H9 (cell line): ENCODE measurements around the gene RSU1. TPM values are rescaled to one million over a fixed set of nuclear protein-coding genes. Genes with fewer than 3 reads are reported as not detected.

Experiments
- DNase-seq: peaks from one replicate; pipeline ENCODE4 v3.0.0-alpha.2; 2017
- H2AFZ ChIP-seq: one replicate; pipeline ENCODE4 v1.6.1; 2013; ENCODE audit warnings: mild to moderate bottlenecking, low read length, control low read depth, moderate library complexity
- H2AK5ac ChIP-seq: 2 replicates; pipeline ENCODE4 v1.6.1; 2013; ENCODE audit warnings: low read length, control low read depth, mixed read lengths; ENCODE audit not compliant: insufficient read length
- H2BK120ac ChIP-seq: one replicate; pipeline ENCODE4 v1.6.1; 2013; ENCODE audit warnings: low read depth, mild to moderate bottlenecking, low read length, control low read depth, inconsistent platforms; ENCODE audit not compliant: poor library complexity, severe bottlenecking
- H2BK12ac ChIP-seq: 2 replicates; pipeline ENCODE4 v1.6.1; 2013; ENCODE audit warnings: low read length, control low read depth, mixed read lengths, low read depth; ENCODE audit not compliant: insufficient read length
- H2BK15ac ChIP-seq: 2 replicates; pipeline ENCODE4 v1.6.1; 2013; ENCODE audit warnings: low read depth, low read length, control low read depth
- H2BK20ac ChIP-seq: one replicate; pipeline ENCODE4 v1.6.1; 2013; ENCODE audit warnings: low read depth, mild to moderate bottlenecking, low read length, control low read depth, inconsistent platforms; ENCODE audit not compliant: poor library complexity, severe bottlenecking
- H2BK5ac ChIP-seq: 2 replicates; pipeline ENCODE4 v1.6.1; 2013; ENCODE audit warnings: low read length, control low read depth, mixed read lengths; ENCODE audit not compliant: insufficient read length
- H3K14ac ChIP-seq: 2 replicates; pipeline ENCODE4 v1.6.1; 2013; ENCODE audit warnings: low read length, control low read depth; ENCODE audit not compliant: insufficient read depth
- H3K18ac ChIP-seq: 2 replicates; pipeline ENCODE4 v1.6.1; 2013; ENCODE audit warnings: low read depth, mild to moderate bottlenecking, mixed read lengths, low read length, control low read depth; ENCODE audit not compliant: insufficient read length
- H3K23ac ChIP-seq: 2 replicates; pipeline ENCODE4 v1.6.1; 2013; ENCODE audit warnings: low read length, control low read depth, mixed read lengths, low read depth; ENCODE audit not compliant: insufficient read length
- H3K23me2 ChIP-seq: 2 replicates; pipeline ENCODE4 v1.6.1; 2013; ENCODE audit warnings: low read depth, mild to moderate bottlenecking, mixed read lengths, low read length, control low read depth; ENCODE audit not compliant: insufficient read length, poor library complexity, severe bottlenecking
- H3K27ac ChIP-seq: 2 replicates; pipeline ENCODE4 v1.5.1; 2013; ENCODE audit warnings: low read length, control low read depth, mixed read lengths, low read depth; ENCODE audit not compliant: insufficient read length
- H3K27me3 ChIP-seq: 2 replicates; pipeline ENCODE4 v1.6.1; 2013; ENCODE audit warnings: low read length, control low read depth, inconsistent platforms; ENCODE audit not compliant: insufficient read depth
- H3K4ac ChIP-seq: 2 replicates; pipeline ENCODE4 v1.6.1; 2013; ENCODE audit warnings: low read depth, mild to moderate bottlenecking, control low read depth, inconsistent platforms, low read length, moderate library complexity
- H3K4me1 ChIP-seq: 2 replicates; pipeline ENCODE4 v1.6.1; 2013; ENCODE audit warnings: low read length, control low read depth, inconsistent platforms; ENCODE audit not compliant: insufficient read depth
- H3K4me2 ChIP-seq: 2 replicates; pipeline ENCODE4 v1.6.1; 2013; ENCODE audit warnings: low read length, control low read depth, mixed read lengths; ENCODE audit not compliant: insufficient read length, insufficient read depth
- H3K56ac ChIP-seq: 2 replicates; pipeline ENCODE4 v1.6.1; 2013; ENCODE audit warnings: low read depth, mild to moderate bottlenecking, mixed read lengths, low read length, control low read depth; ENCODE audit not compliant: insufficient read length
- H3K79me1 ChIP-seq: 2 replicates; pipeline ENCODE4 v1.6.1; 2013; ENCODE audit warnings: low read depth, mild to moderate bottlenecking, moderate library complexity, low read length, control low read depth, inconsistent platforms; ENCODE audit not compliant: insufficient read depth, poor library complexity, severe bottlenecking
- H3K79me2 ChIP-seq: 2 replicates; pipeline ENCODE4 v1.6.1; 2013; ENCODE audit warnings: low read length, control low read depth, inconsistent platforms; ENCODE audit not compliant: insufficient read depth
- H3K9ac ChIP-seq: 2 replicates; pipeline ENCODE4 v1.6.1; 2013; ENCODE audit warnings: low read length, control low read depth, mixed read lengths; ENCODE audit not compliant: insufficient read length; ENCODE audit errors: extremely low read depth
- H3K9me3 ChIP-seq: one replicate; pipeline ENCODE4 v1.6.1; 2013; ENCODE audit warnings: low read depth, low read length, inconsistent platforms; ENCODE audit not compliant: control insufficient read depth
- H3T11ph ChIP-seq: one replicate; pipeline ENCODE4 v1.6.1; 2013; ENCODE audit warnings: mild to moderate bottlenecking, low read length, control low read depth, inconsistent platforms
- H4K20me1 ChIP-seq: one replicate; pipeline ENCODE4 v1.6.1; 2013; ENCODE audit not compliant: control insufficient read depth, insufficient read length, insufficient read depth
- H4K5ac ChIP-seq: 2 replicates; pipeline ENCODE4 v1.6.1; 2013; ENCODE audit warnings: low read depth, mild to moderate bottlenecking, mixed read lengths, low read length, control low read depth; ENCODE audit not compliant: insufficient read length
- H4K8ac ChIP-seq: replicated peaks from 2 replicates; pipeline ENCODE4 v1.6.1; 2013; ENCODE audit warnings: low read length, control low read depth, mixed read lengths, low read depth; ENCODE audit not compliant: insufficient read length
- H4K91ac ChIP-seq: 2 replicates; pipeline ENCODE4 v1.6.1; 2013; ENCODE audit warnings: low read depth, mild to moderate bottlenecking, moderate library complexity, mixed read lengths, low read length, control low read depth; ENCODE audit not compliant: insufficient read length
- H3K27ac Mint-ChIP-seq, 3 experiments: 2 replicates in 2 of 3; 3 replicates in 1 of 3; pipeline ENCODE4 v1.8.0; 2020 to 2021; ENCODE audit warnings: mixed read lengths in 3 of 3, mild to moderate bottlenecking in 1 of 3, moderate library complexity in 1 of 3
- H3K27me3 Mint-ChIP-seq: 2 replicates; pipeline ENCODE4 v1.8.0; 2021; ENCODE audit warnings: low read depth, mild to moderate bottlenecking, moderate library complexity, mixed read lengths
- H3K36me3 Mint-ChIP-seq, 3 experiments: 2 replicates in 2 of 3; 3 replicates in 1 of 3; pipeline ENCODE4 v1.8.0; 2020 to 2021; ENCODE audit warnings: low read depth in 3 of 3, mixed read lengths in 3 of 3; ENCODE audit not compliant: insufficient read depth in 1 of 3
- H3K4me1 Mint-ChIP-seq, 2 experiments: 2 replicates each; pipeline ENCODE4 v1.8.0; 2020; ENCODE audit warnings: mixed read lengths in 2 of 2
- H3K4me3 Mint-ChIP-seq, 2 experiments: 2 replicates in 1 of 2; 3 replicates in 1 of 2; pipeline ENCODE4 v1.8.0; 2020 to 2021; ENCODE audit warnings: mild to moderate bottlenecking in 2 of 2, mixed read lengths in 2 of 2, moderate library complexity in 1 of 2
- H3K9me3 Mint-ChIP-seq, 2 experiments: 2 replicates in 1 of 2; 3 replicates in 1 of 2; pipeline ENCODE4 v1.8.0; 2020; ENCODE audit warnings: mild to moderate bottlenecking in 2 of 2, mixed read lengths in 2 of 2, moderate library complexity in 1 of 2
- WGBS: extraction: QIAGEN DNeasy Blood & Tissue Kit; methylation state at CpG from one replicate; pipeline ENCODE4 v1.1.7; 2013; ENCODE audit warnings: missing lambda C conversion rate, low lambda C conversion rate, mixed read lengths; ENCODE audit not compliant: insufficient read length; ENCODE audit errors: extremely low coverage; 5-methylcytosine and 5-hydroxymethylcytosine counted together
- total RNA-seq: library from RNA; stranded (reverse); gene quantifications from 2 replicates; pipeline ENCODE4 v1.2.1, GENCODE V29; 2021
- TF ChIP-seq, protein P1 (sequence below): fragments of 200-600 bp; sonication (generic); conservative IDR thresholded peaks from 3 replicates; pipeline ENCODE4 v1.8.0; 2021; ENCODE audit warnings: antibody characterized with exemption, mild to moderate bottlenecking

Gene RSU1
- total RNA-seq, 1 experiment from 2014 or later: 59.4 TPM

- no peaks in the 10 kb centered on the region for H3K9me3 ChIP-seq
- H3K4me1 ChIP-seq: no peaks in the 10 kb centered on the region
- H3K4me1 Mint-ChIP-seq: no peaks in the 10 kb centered on the region
- no peaks in the 10 kb centered on the region for H3K27me3 Mint-ChIP-seq
- no peak overlapping the region; a peak in 1 of 7 replicates for H3K27ac Mint-ChIP-seq
- no peaks in the 10 kb centered on the region for H4K20me1 ChIP-seq
- no peak overlapping the region for H3K23ac ChIP-seq
- H3K23me2 ChIP-seq: no peaks in the 10 kb centered on the region
- H3K79me1 ChIP-seq: no peaks in the 10 kb centered on the region
- H3K14ac ChIP-seq: no peak overlapping the region
- no peak overlapping the region for H4K5ac ChIP-seq
- TF ChIP-seq, protein P1, sequence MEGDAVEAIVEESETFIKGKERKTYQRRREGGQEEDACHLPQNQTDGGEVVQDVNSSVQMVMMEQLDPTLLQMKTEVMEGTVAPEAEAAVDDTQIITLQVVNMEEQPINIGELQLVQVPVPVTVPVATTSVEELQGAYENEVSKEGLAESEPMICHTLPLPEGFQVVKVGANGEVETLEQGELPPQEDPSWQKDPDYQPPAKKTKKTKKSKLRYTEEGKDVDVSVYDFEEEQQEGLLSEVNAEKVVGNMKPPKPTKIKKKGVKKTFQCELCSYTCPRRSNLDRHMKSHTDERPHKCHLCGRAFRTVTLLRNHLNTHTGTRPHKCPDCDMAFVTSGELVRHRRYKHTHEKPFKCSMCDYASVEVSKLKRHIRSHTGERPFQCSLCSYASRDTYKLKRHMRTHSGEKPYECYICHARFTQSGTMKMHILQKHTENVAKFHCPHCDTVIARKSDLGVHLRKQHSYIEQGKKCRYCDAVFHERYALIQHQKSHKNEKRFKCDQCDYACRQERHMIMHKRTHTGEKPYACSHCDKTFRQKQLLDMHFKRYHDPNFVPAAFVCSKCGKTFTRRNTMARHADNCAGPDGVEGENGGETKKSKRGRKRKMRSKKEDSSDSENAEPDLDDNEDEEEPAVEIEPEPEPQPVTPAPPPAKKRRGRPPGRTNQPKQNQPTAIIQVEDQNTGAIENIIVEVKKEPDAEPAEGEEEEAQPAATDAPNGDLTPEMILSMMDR: no peak
- H2BK120ac ChIP-seq: no peak overlapping the region
- H2BK5ac ChIP-seq: no peak overlapping the region
- H3K79me2 ChIP-seq: no peaks in the 10 kb centered on the region
- no peak overlapping the region for H3K9ac ChIP-seq
- H3K9me3 Mint-ChIP-seq: no peaks in the 10 kb centered on the region
- H3K36me3 Mint-ChIP-seq: no peaks in the 10 kb centered on the region
- H2BK15ac ChIP-seq: no peak overlapping the region
- H3K27me3 ChIP-seq: no peaks in the 10 kb centered on the region
- H4K91ac ChIP-seq: no peak overlapping the region
- no peak overlapping the region for H2AK5ac ChIP-seq
- no peak overlapping the region for H2AFZ ChIP-seq
- no peak overlapping the region for H4K8ac ChIP-seq
- H3K27ac ChIP-seq: no peak overlapping the region
- no CpG with 5 or more reads among the region's 7 CpGs for WGBS
- H3K56ac ChIP-seq: no peak overlapping the region
- no peak overlapping the region for H3K18ac ChIP-seq
- H3K4me2 ChIP-seq: no peak overlapping the region
- H3K4me3 Mint-ChIP-seq: no peak overlapping the region
- no peak overlapping the region for H3K4ac ChIP-seq
- no peak overlapping the region for H2BK20ac ChIP-seq
- DNase-seq: no peak
- no peak overlapping the region for H3T11ph ChIP-seq
- no peak overlapping the region for H2BK12ac ChIP-seq
Observed at GRCh38 chr10:16662923-16663322, 154.3 kb downstream of the RSU1 start.
